Endothelial cell of umbilical vein (primary cell): ENCODE results near the gene TLE3. TPM values are rescaled to one million over a fixed set of nuclear protein-coding genes. Genes with fewer than 3 reads are reported as not detected.

ENCODE experiments used
- BruUV-seq: library from RNA; stranded (reverse); fragments of 400-500 nt; replicated peaks from 2 replicates; lab custom pipeline; 2021; lab: Mats Ljungman, UMichigan
- CTCF ChIA-PET: fragments of 300-600, 350-600 bp; sonication (Branson Sonifier 250); formaldehyde crosslinking; loops from one replicate; lab custom pipeline; 2021; ENCODE audit warnings: antibody characterized with exemption, inconsistent platforms; lab: Charles Lee
- POLR2A ChIA-PET: fragments of 300-600, 350-600 bp; sonication (Branson Sonifier 250); formaldehyde crosslinking; loops from one replicate; lab custom pipeline; 2021; ENCODE audit warnings: antibody characterized with exemption, inconsistent platforms; lab: Charles Lee
- DNase-seq: peaks from one replicate; pipeline ENCODE4 v3.0.0-alpha.2; 2011; ENCODE audit warnings: low read depth, low spot score
- FAIRE-seq: peaks from 2 replicates; lab custom pipeline; 2011; peaks lifted over from hg19 to GRCh38; lab: Jason Lieb, UNC
- H2AFZ ChIP-seq: 2 replicates; pipeline ENCODE4 v1.6.0; 2012; ENCODE audit warnings: low read depth, low read length, control low read depth, inconsistent platforms
- H3K27ac ChIP-seq: 2 replicates; pipeline ENCODE4 v1.5.1; 2011; ENCODE audit warnings: low read depth, mild to moderate bottlenecking, control low read depth, low read length, moderate library complexity; ENCODE audit not compliant: insufficient read depth
- H3K27me3 ChIP-seq, 2 experiments: 2 replicates each; pipeline versions ENCODE4 v1.6.0 to v1.6.1; 2011; ENCODE audit warnings: low read length in 2 of 2, mixed read lengths in 1 of 2; ENCODE audit not compliant: control insufficient read depth in 2 of 2, insufficient read depth in 2 of 2
- H3K36me3 ChIP-seq, 2 experiments: 2 replicates in 1 of 2; 3 replicates in 1 of 2; pipeline ENCODE4 v1.5.1; 2011; ENCODE audit warnings: low read length in 2 of 2, mild to moderate bottlenecking in 1 of 2, moderate library complexity in 1 of 2; ENCODE audit not compliant: control insufficient read depth in 2 of 2, insufficient read depth in 2 of 2; ENCODE audit errors: extremely low read depth in 1 of 2
- H3K4me1 ChIP-seq: 3 replicates; pipeline ENCODE4 v1.5.1; 2011; ENCODE audit warnings: mild to moderate bottlenecking, low read length; ENCODE audit not compliant: control insufficient read depth, insufficient read depth; ENCODE audit errors: extremely low read depth
- H3K4me2 ChIP-seq: 2 replicates; pipeline ENCODE4 v1.6.1; 2011; ENCODE audit warnings: low read length, control low read depth, mixed read lengths; ENCODE audit not compliant: insufficient read depth
- H3K4me3 ChIP-seq, 3 experiments: fragments of 200-600 bp in 1 of 3; sonication (generic), shearing (Covaris generic) in 1 of 3; replicated peaks in 1 of 3; 2 replicates each; pipeline ENCODE4 v1.5.1; 2011 to 2016; ENCODE audit warnings: control low read depth in 3 of 3, low read length in 3 of 3, mild to moderate bottlenecking in 2 of 3, inconsistent platforms in 1 of 3, low read depth in 1 of 3, moderate library complexity in 1 of 3; ENCODE audit not compliant: insufficient read depth in 1 of 3
- H3K79me2 ChIP-seq: 2 replicates; pipeline ENCODE4 v1.6.0; 2012; ENCODE audit warnings: low read length, inconsistent platforms; ENCODE audit not compliant: control insufficient read depth, insufficient read depth
- H3K9ac ChIP-seq: replicated peaks from 2 replicates; pipeline ENCODE3; 2011; ENCODE audit warnings: low read length, control low read depth; ENCODE audit not compliant: insufficient read depth; ENCODE audit errors: extremely low read depth
- H3K9me1 ChIP-seq: replicated peaks from 3 replicates; pipeline ENCODE4 v1.6.0; 2011; ENCODE audit warnings: mild to moderate bottlenecking, low read length; ENCODE audit not compliant: control insufficient read depth, insufficient read depth; ENCODE audit errors: extremely low read depth
- H3K9me3 ChIP-seq: replicated peaks from 2 replicates; pipeline ENCODE4 v1.5.1; 2012; ENCODE audit warnings: low read length, inconsistent platforms; ENCODE audit not compliant: control insufficient read depth, insufficient read depth
- H4K20me1 ChIP-seq: replicated peaks from 2 replicates; pipeline ENCODE3; 2011; ENCODE audit warnings: mild to moderate bottlenecking, low read length; ENCODE audit not compliant: control insufficient read depth, insufficient read depth; ENCODE audit errors: extremely low read depth
- EZH2 ChIP-seq: IDR thresholded peaks from 2 replicates; pipeline ENCODE4 v1.6.1; 2012; ENCODE audit warnings: borderline replicate concordance, low read depth, mild to moderate bottlenecking, moderate library complexity, low read length, inconsistent platforms; ENCODE audit not compliant: severe bottlenecking
- FOS ChIP-seq: IDR thresholded peaks from 2 replicates; pipeline ENCODE4 v1.6.1; 2011; ENCODE audit warnings: mild to moderate bottlenecking, low read length, moderate library complexity, borderline replicate concordance; ENCODE audit not compliant: insufficient read depth
- GATA2 ChIP-seq: IDR thresholded peaks from 2 replicates; pipeline ENCODE4 v1.7.0; 2011; ENCODE audit warnings: low read depth, mild to moderate bottlenecking, moderate library complexity, mixed read lengths, low read length; ENCODE audit not compliant: insufficient read length, insufficient read depth
- JUN ChIP-seq: IDR thresholded peaks from 2 replicates; pipeline ENCODE4 v1.6.1; 2011; ENCODE audit warnings: borderline replicate concordance, low read depth; ENCODE audit not compliant: insufficient read length, insufficient read depth
- MYC ChIP-seq: IDR thresholded peaks from one replicate; pipeline ENCODE4 v1.6.1; 2011; ENCODE audit warnings: mild to moderate bottlenecking, low read depth, low read length
- POLR2A ChIP-seq: IDR thresholded peaks from 2 replicates; pipeline ENCODE4 v1.6.1; 2012; ENCODE audit warnings: low read depth, mild to moderate bottlenecking, control low read depth, low read length
- POLR2AphosphoS5 ChIP-seq: IDR thresholded peaks from 2 replicates; pipeline ENCODE4 v1.6.1; 2012; ENCODE audit warnings: low read depth, mild to moderate bottlenecking, control low read depth, low read length, moderate library complexity; ENCODE audit not compliant: insufficient read depth
- dilution Hi-C: fragments of 300-500 bp; cut with MboI; formaldehyde crosslinking; loops from one replicate; pipeline ENCODE4 v1.15.0; 2019; ENCODE audit warnings: low sequenced_read_pairs; ENCODE audit not compliant: extremely low pct_ligation_motif_present
- intact Hi-C: fragments of 100-400 bp; cut with micrococcal nuclease; formaldehyde crosslinking; loops from one replicate; pipeline ENCODE4 v1.10.0; 2022
- polyA plus RNA-seq, 4 experiments: library from polyadenylated mRNA; depleted of rRNA in 3 of 4; stranded (reverse) in 3 of 4; unstranded in 1 of 4; fragments of >200 nt; gene quantifications; 2 replicates each; pipeline versions ENCODE4 v1.2.1 to v1.2.3, GENCODE V29; 2011 to 2012; ENCODE audit warnings: missing spikeins in 1 of 4
- total RNA-seq: library from RNA; stranded (reverse); gene quantifications from 2 replicates; pipeline ENCODE4 v1.2.3, GENCODE V29; 2021
- TF ChIP-seq, protein P1 (sequence below), 2 donors: IDR thresholded peaks; 1 replicate in 1 of 2; 2 replicates in 1 of 2; pipeline ENCODE4 v1.5.1; 2011; ENCODE audit warnings: low read length in 2 of 2, mild to moderate bottlenecking in 2 of 2, moderate library complexity in 2 of 2, control low read depth in 1 of 2, inconsistent platforms in 1 of 2, low read depth in 1 of 2; ENCODE audit not compliant: insufficient read depth in 1 of 2; ENCODE audit errors: extremely low read depth in 1 of 2
- TF ChIP-seq, protein P2 (sequence below): IDR thresholded peaks from 2 replicates; pipeline ENCODE4 v1.6.1; 2011; ENCODE audit not compliant: insufficient read depth, insufficient read length

TLE3 gene
- total and polyA plus RNA-seq, 2 donors (not counting 3 experiments of a cell fraction or from before 2014, with no cell fraction given) = 40.5 to 56.9 TPM

DNA sequence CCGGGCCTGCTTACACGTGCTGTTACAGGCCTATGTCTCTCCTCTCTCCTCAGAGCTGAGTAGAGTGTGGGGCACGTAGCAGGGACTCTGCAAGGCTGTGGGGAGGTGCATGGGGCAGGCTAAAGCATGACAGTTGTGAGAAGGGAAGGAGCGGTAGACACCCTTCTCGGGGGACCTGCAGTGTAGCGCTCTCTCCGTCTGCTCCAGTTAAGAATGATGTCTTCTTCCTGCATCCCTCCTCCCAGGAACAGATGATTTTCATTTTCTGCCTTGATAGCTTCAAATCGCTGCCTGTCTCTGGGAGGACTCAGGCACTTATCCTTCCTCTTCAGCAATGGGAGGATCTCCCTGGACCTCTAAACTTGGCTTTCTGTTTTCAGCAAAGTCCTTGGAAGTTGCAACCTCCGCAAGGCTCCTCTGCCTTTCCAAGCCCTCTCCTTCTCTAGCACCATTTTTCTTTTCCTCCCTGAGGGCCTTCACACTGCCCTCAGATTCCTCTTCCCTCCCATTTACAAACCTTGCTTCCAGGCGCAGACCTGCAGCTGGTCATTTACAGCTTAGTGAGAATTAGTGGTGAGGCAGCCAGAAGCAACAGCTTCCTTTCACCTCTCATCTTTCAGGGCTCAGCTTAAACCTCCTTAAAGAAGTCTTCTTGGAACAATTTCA is 23.4 kb upstream of the TLE3 start:
- ChIA-PET CTCF (interaction anchor here (0.7 to 1.2 kb wide), 4 partner anchors 11 to 346 kb away, joined by 3 to 6 read pairs (median 4); no protein-coding TSS in a partner anchor), POLR2A (interaction anchor here (0.6 kb wide), 1 partner anchor 13 kb away, joined by 3 read pairs; no protein-coding TSS in a partner anchor)
- FAIRE-seq = no peak
- TF ChIP-seq JUN (no peak), EZH2 (no peak), MYC (no peak), POLR2A (no peak), POLR2AphosphoS5 (no peak), FOS (no peak), GATA2 (no peak)
- TF ChIP-seq, protein P1, sequence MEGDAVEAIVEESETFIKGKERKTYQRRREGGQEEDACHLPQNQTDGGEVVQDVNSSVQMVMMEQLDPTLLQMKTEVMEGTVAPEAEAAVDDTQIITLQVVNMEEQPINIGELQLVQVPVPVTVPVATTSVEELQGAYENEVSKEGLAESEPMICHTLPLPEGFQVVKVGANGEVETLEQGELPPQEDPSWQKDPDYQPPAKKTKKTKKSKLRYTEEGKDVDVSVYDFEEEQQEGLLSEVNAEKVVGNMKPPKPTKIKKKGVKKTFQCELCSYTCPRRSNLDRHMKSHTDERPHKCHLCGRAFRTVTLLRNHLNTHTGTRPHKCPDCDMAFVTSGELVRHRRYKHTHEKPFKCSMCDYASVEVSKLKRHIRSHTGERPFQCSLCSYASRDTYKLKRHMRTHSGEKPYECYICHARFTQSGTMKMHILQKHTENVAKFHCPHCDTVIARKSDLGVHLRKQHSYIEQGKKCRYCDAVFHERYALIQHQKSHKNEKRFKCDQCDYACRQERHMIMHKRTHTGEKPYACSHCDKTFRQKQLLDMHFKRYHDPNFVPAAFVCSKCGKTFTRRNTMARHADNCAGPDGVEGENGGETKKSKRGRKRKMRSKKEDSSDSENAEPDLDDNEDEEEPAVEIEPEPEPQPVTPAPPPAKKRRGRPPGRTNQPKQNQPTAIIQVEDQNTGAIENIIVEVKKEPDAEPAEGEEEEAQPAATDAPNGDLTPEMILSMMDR (IDR thresholded peaks at IDR 0.05; ENCODE audit: extremely low read depth in 1 of 2, insufficient read depth in 1 of 2, low read depth in 1 of 2, low read length in 2 of 2) = no peak
- TF ChIP-seq, protein P2, sequence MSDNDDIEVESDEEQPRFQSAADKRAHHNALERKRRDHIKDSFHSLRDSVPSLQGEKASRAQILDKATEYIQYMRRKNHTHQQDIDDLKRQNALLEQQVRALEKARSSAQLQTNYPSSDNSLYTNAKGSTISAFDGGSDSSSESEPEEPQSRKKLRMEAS = no peak
- H3K4me2 ChIP-seq = no peak overlapping the region
- peaks cover 7 to 10% of the 10 kb centered on the region in 2 experiments for H3K27me3 ChIP-seq
- no peak overlapping the region for H3K9ac ChIP-seq
- dilution Hi-C loops = no loop called here
- no peaks in the 10 kb centered on the region for H3K36me3 ChIP-seq
- DNase-seq = no peak
- no peaks in the 10 kb centered on the region for H3K9me1 ChIP-seq
- no peaks in the 10 kb centered on the region for H4K20me1 ChIP-seq
- H3K4me3 ChIP-seq = no peak overlapping the region
- no peaks in the 10 kb centered on the region for H3K79me2 ChIP-seq
- H2AFZ ChIP-seq = no peak overlapping the region
- no peaks in the 10 kb centered on the region for H3K4me1 ChIP-seq
- BruUV-seq = no TSS peak
- no peak overlapping the region for H3K27ac ChIP-seq
- intact Hi-C loops = no loop called here
- no peaks in the 10 kb centered on the region for H3K9me3 ChIP-seq
